Stimulated activated CD4-positive, alpha-beta T cell treated with anti-CD3 and anti-CD28 coated beads, Interleukin-12 subunit alpha, Interleukin-12 subunit beta, amount 100 ng/mL, for 4 hours (primary cell): ENCODE results near the gene ITGA2.

ENCODE experiments used
- DNase-seq: peaks from one replicate; pipeline ENCODE4 v3.0.0-alpha.2; 2020

ITGA2 gene

GRCh38 chr5:53066088-53066487 is 76.9 kb downstream of the ITGA2 start:
- no peak for DNase-seq

- DNase-seq, result no peak
Observed at GRCh38 chr5:53067641-53068040, 78.5 kb downstream of the ITGA2 start.

GRCh38 chr5:53068291-53068836 is 79.2 kb downstream of the ITGA2 start:
- no peak for DNase-seq

GRCh38 chr5:53069626-53070025 is 80.5 kb downstream of the ITGA2 start:
- peak; percentile 32 for DNase-seq

DNA sequence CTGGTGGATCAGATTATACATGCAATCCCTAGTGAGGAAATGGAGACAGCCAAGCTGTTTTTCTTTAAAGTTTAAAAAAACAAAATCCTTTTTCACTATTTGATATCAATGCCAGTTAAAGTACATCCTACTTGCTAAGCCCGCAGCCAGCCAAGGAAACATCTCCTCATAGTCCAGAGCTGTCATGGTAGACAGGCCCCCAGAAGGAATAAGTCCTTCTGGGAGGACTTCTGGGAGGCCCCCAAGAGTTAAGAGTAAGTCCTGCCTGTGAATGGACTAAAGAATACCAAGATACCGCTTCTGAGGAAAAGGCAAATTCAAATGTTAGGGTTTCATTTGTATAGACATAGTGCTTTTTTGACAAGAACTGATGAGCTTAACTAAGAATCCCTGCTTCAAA is 82.1 kb downstream of the ITGA2 start:
- DNase-seq, result no peak

- no peak for DNase-seq
Observed at GRCh38 chr5:53071738-53072137, 82.6 kb downstream of the ITGA2 start.

DNA sequence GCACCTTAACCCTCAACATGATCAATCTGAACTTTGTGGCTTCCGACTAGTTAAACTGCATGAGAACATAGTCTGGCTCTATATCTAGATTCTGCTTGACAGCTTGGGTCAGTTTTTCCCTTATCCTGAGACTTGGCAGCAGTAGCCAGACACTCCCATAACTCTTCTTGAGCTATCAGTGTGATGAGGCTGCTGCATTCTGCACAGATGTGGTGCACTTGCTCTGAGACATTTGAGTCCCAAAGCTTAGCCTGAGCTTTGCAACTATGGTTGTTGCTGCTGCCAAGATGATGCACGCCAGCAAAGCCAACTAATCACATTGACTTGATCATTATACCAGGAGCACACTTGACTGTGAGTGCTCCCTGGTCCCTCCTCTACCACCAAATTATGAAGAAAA is 84.2 kb downstream of the ITGA2 start:
- DNase-seq, result no peak

- no peak for DNase-seq
Observed at GRCh38 chr5:53076014-53076583, 86.9 kb downstream of the ITGA2 start.

DNA sequence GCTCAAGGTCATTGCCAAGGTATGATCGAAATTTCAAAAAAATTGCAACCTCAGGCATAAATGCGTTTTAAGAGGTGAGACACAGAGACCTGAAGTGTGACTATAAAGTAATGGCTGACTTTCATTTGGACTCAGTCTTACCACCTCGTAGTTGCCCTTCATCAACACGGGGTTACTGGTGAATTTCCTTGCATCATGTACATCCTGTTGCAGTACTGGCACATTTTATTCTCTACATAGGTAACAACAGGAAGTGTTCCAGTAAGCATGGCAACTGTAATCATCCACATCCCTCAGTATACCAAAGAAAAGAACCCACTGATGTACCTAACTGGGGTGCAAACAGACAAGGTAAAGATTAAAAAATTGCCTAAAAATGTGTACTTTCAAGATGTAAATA is 91.1 kb downstream of the ITGA2 start:
- DNase-seq, result no peak

- no peak for DNase-seq
Observed at GRCh38 chr5:53083927-53084326, 94.8 kb downstream of the ITGA2 start.

GRCh38 chr5:53084546-53085255 is 95.5 kb downstream of the ITGA2 start:
- no peak for DNase-seq

DNA sequence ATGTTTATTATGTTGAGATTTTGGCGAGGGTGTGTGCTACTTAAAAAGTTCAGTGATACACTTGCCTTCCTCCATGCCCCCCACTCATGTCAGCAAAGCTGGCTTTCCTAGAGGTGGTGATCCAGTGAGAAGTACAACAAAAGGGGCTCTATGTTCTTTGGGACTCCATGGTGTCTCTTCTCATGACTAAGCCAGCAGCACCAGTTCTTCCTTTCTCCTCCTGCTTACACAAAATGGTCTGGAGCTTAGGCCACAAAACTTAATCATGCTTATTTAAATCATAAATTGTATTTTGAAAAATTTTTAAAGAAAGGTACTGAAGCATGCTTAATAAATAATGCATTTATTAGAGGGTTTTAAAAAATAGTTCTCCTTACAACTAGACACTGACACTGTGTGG is 98.0 kb downstream of the ITGA2 start:
- DNase-seq, result no peak

GRCh38 chr5:53087621-53088121 is 98.5 kb downstream of the ITGA2 start:
- no peak for DNase-seq

DNA sequence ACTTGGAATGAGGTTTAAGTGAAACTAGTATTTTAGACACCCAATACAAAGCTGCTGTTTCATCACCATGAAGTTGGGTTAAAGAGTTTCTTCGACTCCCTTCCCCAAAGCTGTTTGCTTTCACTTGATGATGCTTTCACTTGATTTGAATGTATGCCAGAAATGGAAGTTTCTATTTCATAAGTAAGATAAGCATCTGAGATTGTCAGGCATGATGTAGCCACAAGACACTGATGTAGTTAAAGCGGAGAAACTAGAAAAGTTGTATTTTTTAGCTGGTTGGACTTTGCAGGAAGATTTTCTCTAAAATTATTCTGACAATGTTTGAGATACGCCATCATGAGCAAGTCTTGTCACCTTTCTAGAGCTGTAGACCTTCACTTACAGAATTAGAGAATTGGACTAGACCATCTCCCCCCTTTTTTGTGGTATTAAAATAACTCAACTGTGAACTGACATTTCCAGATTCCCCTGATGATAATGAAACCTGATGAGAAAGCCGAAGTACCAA is 100.4 kb downstream of the ITGA2 start:
- DNase-seq, result no peak

DNA sequence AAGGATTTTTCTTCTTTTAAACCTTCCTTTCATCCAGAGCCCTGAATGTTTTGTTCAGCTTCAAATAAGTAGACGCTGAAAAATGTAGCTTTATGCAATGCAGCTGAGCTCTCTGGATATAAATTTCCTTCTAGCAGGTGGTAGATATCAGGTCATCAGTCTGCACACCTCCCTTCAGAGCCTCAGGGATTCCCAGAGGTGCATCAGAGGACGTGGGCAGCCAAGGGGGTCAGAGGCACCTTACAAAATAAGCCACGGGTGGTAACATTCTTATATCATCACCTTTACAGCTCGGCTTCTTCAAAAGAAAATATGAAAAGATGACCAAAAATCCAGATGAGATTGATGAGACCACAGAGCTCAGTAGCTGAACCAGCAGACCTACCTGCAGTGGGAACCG is 101.1 kb downstream of the ITGA2 start:
- DNase-seq, result no peak

- no peak for DNase-seq
Observed at GRCh38 chr5:53091289-53091688, 102.1 kb downstream of the ITGA2 start.

DNA sequence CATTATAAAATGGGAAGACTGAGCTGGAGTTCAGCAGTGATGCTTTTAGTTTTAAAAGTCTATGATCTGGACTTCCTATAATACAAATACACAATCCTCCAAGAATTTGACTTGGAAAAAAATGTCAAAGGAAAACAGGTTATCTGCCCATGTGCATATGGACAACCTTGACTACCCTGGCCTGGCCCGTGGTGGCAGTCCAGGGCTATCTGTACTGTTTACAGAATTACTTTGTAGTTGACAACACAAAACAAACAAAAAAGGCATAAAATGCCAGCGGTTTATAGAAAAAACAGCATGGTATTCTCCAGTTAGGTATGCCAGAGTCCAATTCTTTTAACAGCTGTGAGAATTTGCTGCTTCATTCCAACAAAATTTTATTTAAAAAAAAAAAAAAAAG is 103.1 kb downstream of the ITGA2 start:
- DNase-seq, result no peak

GRCh38 chr5:53095217-53095616 is 106.1 kb downstream of the ITGA2 start:
- no peak for DNase-seq

- DNase-seq, result peak; percentile 58
Observed at GRCh38 chr5:53095931-53096525, 106.9 kb downstream of the ITGA2 start.

- no peak for DNase-seq
Observed at GRCh38 chr5:53099546-53099945, 110.4 kb downstream of the ITGA2 start.

DNA sequence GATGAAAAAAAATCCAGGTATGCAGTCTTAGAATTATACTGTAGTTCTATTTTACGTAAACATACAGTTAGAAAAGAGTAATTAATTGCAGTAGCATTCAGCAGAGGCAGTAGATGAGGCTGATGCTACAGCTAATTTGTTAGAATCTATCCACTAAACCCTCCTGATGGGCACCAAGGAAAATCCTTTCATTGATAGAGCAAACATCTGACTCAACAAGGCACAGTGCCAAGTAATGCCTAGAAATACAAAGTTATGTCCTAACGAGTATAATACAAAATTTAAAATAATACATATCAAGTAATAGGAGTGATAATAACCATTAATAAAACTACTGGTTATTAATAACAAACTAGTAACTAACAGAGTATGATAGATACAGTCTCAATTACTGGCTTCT is 111.5 kb downstream of the ITGA2 start:
- DNase-seq, result no peak

DNA sequence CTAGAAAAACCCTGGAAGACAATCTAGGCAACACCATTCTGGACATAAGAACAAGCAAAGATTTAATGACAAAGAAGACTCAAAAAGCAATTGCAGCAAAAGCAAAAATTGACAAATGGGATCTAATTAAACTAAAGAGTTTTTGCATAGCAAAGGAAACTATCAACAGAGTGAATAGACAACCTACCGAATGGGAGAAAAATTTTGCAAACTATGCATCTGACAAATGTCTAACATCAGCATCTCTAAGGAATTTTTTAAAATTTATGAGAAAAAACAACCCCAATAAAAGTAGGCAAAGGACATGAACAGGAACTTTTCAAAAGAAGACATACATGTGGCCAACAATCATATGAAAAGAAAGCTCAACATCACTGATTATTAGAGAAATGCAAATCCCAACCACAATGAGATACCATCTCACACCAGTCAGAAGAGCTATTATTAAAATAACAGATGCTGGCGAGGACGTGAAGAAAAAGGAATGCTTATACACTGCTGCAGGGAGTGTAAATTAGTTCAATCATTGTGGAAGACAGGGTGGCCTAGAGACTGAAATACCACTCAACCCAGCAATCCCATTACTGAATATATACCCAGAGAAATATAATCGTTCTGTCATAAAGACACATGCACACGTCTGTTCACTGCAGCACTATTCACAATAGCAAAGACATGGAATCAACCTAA is 116.6 kb downstream of the ITGA2 start:
- DNase-seq, result no peak

DNA sequence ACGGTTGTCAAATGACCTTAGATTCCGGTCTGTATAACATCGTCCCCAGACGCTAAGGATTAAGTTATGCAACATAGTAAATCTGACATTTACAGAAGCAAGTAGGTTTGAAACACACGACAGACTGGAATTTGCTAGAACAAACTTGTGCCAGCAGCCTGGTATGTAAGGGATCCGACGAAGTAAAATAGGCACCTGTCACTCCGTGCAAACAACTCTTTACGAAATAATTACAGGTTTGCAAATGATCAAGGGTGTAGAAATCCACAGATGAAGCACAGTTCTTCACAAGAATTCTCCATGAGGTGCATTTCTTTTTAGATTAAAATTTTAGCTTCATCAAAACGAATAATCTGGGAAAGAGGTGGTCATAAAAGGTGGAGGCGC is 119.9 kb downstream of the ITGA2 start:
- no peak for DNase-seq
